PFSK-1 (cell line): ENCODE measurements around the gene EVC2.

Experiments used
- POLR2AphosphoS5 ChIP-seq: IDR thresholded peaks from 2 replicates; pipeline ENCODE4 v1.6.1; 2012; ENCODE audit warnings: low read depth, mild to moderate bottlenecking, control low read depth, low read length, moderate library complexity
- TAF1 ChIP-seq: IDR thresholded peaks from 2 replicates; pipeline ENCODE4 v1.6.1; 2012; ENCODE audit warnings: low read length, control low read depth, borderline replicate concordance; ENCODE audit not compliant: insufficient read depth
- TF ChIP-seq, protein P1 (sequence below), 2 experiments: IDR thresholded peaks; 2 replicates each; pipeline versions ENCODE4 v1.6.1 to v1.8.0; 2011 to 2012; ENCODE audit warnings: low read depth in 2 of 2, low read length in 2 of 2, control low read depth in 1 of 2, inconsistent platforms in 1 of 2, mild to moderate bottlenecking in 1 of 2, moderate library complexity in 1 of 2; ENCODE audit not compliant: insufficient read depth in 1 of 2

DNA sequence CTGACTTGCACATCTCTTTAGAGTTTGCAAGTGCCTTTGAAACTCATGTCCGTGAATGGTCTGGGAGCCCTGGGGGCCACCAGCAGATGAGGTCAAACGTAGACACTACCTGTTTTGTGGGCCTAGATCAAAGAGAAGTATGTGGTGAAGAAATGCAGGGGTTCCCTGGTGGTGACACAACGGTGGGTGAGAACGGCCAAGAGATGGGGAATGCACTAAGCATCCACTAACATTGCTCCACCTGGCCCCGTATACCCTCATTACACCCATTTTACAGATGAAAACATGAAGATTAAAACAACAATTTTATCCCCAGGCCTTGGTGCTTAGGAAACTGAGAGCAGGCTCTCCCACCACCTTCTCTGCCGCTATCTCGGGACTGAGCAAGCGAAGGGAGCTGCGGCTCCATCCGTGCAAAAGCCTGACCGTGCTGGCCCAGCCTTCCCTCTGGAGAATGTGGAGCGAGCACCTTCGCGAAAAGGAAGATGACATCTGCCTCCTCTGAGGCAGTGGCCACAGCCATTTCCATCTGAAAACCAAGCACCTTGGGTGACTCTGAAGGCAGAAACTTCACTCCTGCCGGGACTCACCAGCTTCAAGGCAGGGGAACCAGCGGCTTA is 91.9 kb downstream of the EVC2 start:
- TF ChIP-seq, protein P1, sequence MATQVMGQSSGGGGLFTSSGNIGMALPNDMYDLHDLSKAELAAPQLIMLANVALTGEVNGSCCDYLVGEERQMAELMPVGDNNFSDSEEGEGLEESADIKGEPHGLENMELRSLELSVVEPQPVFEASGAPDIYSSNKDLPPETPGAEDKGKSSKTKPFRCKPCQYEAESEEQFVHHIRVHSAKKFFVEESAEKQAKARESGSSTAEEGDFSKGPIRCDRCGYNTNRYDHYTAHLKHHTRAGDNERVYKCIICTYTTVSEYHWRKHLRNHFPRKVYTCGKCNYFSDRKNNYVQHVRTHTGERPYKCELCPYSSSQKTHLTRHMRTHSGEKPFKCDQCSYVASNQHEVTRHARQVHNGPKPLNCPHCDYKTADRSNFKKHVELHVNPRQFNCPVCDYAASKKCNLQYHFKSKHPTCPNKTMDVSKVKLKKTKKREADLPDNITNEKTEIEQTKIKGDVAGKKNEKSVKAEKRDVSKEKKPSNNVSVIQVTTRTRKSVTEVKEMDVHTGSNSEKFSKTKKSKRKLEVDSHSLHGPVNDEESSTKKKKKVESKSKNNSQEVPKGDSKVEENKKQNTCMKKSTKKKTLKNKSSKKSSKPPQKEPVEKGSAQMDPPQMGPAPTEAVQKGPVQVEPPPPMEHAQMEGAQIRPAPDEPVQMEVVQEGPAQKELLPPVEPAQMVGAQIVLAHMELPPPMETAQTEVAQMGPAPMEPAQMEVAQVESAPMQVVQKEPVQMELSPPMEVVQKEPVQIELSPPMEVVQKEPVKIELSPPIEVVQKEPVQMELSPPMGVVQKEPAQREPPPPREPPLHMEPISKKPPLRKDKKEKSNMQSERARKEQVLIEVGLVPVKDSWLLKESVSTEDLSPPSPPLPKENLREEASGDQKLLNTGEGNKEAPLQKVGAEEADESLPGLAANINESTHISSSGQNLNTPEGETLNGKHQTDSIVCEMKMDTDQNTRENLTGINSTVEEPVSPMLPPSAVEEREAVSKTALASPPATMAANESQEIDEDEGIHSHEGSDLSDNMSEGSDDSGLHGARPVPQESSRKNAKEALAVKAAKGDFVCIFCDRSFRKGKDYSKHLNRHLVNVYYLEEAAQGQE (IDR thresholded peaks at IDR 0.05; ENCODE audit: insufficient read depth in 1 of 2, low read depth in 2 of 2, low read length in 2 of 2): no peak
- TF ChIP-seq TAF1 (no peak), POLR2AphosphoS5 (no peak)
